Osteoblast (primary cell): ENCODE measurements around the gene NCOA6. TPM values are rescaled to one million over a fixed set of nuclear protein-coding genes. Genes with fewer than 3 reads are reported as not detected.
A peak's percentile ranks its signal among the peaks of the same experiment; 100 is the strongest.

ENCODE experiments used
- DNase-seq: peaks from one replicate; pipeline ENCODE4 v3.0.0; 2011; ENCODE audit warnings: low spot score, mixed read lengths; ENCODE audit not compliant: insufficient read length; ENCODE audit errors: missing footprints
- H2AFZ ChIP-seq: 2 replicates; pipeline ENCODE4 v1.6.0; 2011; ENCODE audit warnings: mild to moderate bottlenecking, low read length
- H3K27ac ChIP-seq: 2 replicates; pipeline ENCODE4 v1.5.1; 2011; ENCODE audit warnings: mild to moderate bottlenecking, low read depth, low read length, moderate library complexity
- H3K27me3 ChIP-seq: 2 replicates; pipeline ENCODE4 v1.6.0; 2012; ENCODE audit warnings: mild to moderate bottlenecking, control low read depth, inconsistent platforms, low read length, moderate library complexity; ENCODE audit not compliant: insufficient read depth
- H3K36me3 ChIP-seq: 2 replicates; pipeline ENCODE4 v1.5.1; 2011; ENCODE audit warnings: mild to moderate bottlenecking, low read length, control low read depth, moderate library complexity; ENCODE audit not compliant: insufficient read depth
- H3K4me1 ChIP-seq: 2 replicates; pipeline ENCODE4 v1.5.1; 2011; ENCODE audit warnings: mild to moderate bottlenecking, low read length, control low read depth, moderate library complexity; ENCODE audit not compliant: insufficient read depth
- H3K4me2 ChIP-seq: 2 replicates; pipeline ENCODE4 v1.6.0; 2011; ENCODE audit warnings: mild to moderate bottlenecking, low read length; ENCODE audit not compliant: insufficient read depth
- H3K4me3 ChIP-seq: fragments of 200-600 bp; sonication (generic); 3 replicates; pipeline ENCODE4 v1.5.1; 2012; ENCODE audit warnings: mild to moderate bottlenecking, low read length, inconsistent platforms; ENCODE audit not compliant: insufficient read depth
- H3K79me2 ChIP-seq: 2 replicates; pipeline ENCODE4 v1.6.0; 2012; ENCODE audit warnings: mild to moderate bottlenecking, low read length, control low read depth, inconsistent platforms; ENCODE audit not compliant: insufficient read depth
- H3K9me3 ChIP-seq: 2 replicates; pipeline ENCODE4 v1.5.1; 2011; ENCODE audit warnings: low read depth, low read length, control low read depth
- H4K20me1 ChIP-seq: 2 replicates; pipeline ENCODE4 v1.6.0; 2012; ENCODE audit warnings: mild to moderate bottlenecking, low read length, control low read depth; ENCODE audit not compliant: insufficient read depth
- CTCF ChIP-seq: IDR thresholded peaks from 2 replicates; pipeline ENCODE4 v1.5.1; 2011; ENCODE audit warnings: mild to moderate bottlenecking, low read depth, low read length, moderate library complexity; ENCODE audit errors: extremely low read depth
- total RNA-seq: library from RNA; depleted of rRNA; stranded (reverse); fragments of >200 nt; gene quantifications from 2 replicates; pipeline ENCODE4 v1.2.3, GENCODE V29; 2012

NCOA6 gene
- total RNA-seq, 1 donor, result 8.7 TPM

- peaks cover 80% of the 10 kb centered on the region for H4K20me1 ChIP-seq
- no peak overlapping the region for H3K4me3 ChIP-seq
- no peak for DNase-seq
- no peaks in the 10 kb centered on the region for H3K27me3 ChIP-seq
- no peak for TF ChIP-seq CTCF
- H3K36me3 ChIP-seq, result no peaks in the 10 kb centered on the region
- H3K79me2 ChIP-seq, result peaks cover 91% of the 10 kb centered on the region
- peaks cover 14% of the 10 kb centered on the region for H3K4me1 ChIP-seq
- H3K27ac ChIP-seq, result no peak overlapping the region
- no peak overlapping the region for H3K4me2 ChIP-seq
- no peak overlapping the region for H2AFZ ChIP-seq
- no peaks in the 10 kb centered on the region for H3K9me3 ChIP-seq
Measured at GRCh38 chr20:34820805-34821578, 4.5 kb downstream of the NCOA6 start.

- no peak for TF ChIP-seq CTCF
- Histone ChIP-seq H2AFZ (no peak overlapping the region), H3K36me3 (no peaks in the 10 kb centered on the region), H3K4me3 (no peak overlapping the region), H3K4me1 (peaks cover 3% of the 10 kb centered on the region), H3K79me2 (peaks cover 100% of the 10 kb centered on the region), H3K9me3 (no peaks in the 10 kb centered on the region), H3K27me3 (no peaks in the 10 kb centered on the region), H4K20me1 (peaks cover 74% of the 10 kb centered on the region), H3K4me2 (no peak overlapping the region), H3K27ac (no peak overlapping the region)
- no peak for DNase-seq
Measured at GRCh38 chr20:34817801-34818200, 7.7 kb downstream of the NCOA6 start.

GRCh38 chr20:34817072-34817471 is 8.4 kb downstream of the NCOA6 start:
- no peak overlapping the region for H2AFZ ChIP-seq
- no peak overlapping the region for H3K27ac ChIP-seq
- H3K36me3 ChIP-seq, result no peaks in the 10 kb centered on the region
- peaks cover 72% of the 10 kb centered on the region for H4K20me1 ChIP-seq
- H3K79me2 ChIP-seq, result peaks cover 100% of the 10 kb centered on the region
- H3K4me2 ChIP-seq, result no peak overlapping the region
- H3K9me3 ChIP-seq, result no peaks in the 10 kb centered on the region
- no peak overlapping the region for H3K4me3 ChIP-seq
- no peak for TF ChIP-seq CTCF
- H3K4me1 ChIP-seq, result peaks cover 3% of the 10 kb centered on the region
- H3K27me3 ChIP-seq, result no peaks in the 10 kb centered on the region
- DNase-seq, result peak; percentile 30

GRCh38 chr20:34815636-34816035 is 9.8 kb downstream of the NCOA6 start:
- Histone ChIP-seq H3K27ac (no peak overlapping the region), H4K20me1 (peaks cover 66% of the 10 kb centered on the region), H3K4me1 (peaks cover 3% of the 10 kb centered on the region), H2AFZ (no peak overlapping the region), H3K36me3 (no peaks in the 10 kb centered on the region), H3K79me2 (peaks cover 99% of the 10 kb centered on the region), H3K27me3 (no peaks in the 10 kb centered on the region), H3K4me2 (no peak overlapping the region), H3K9me3 (no peaks in the 10 kb centered on the region), H3K4me3 (no peak overlapping the region)
- TF ChIP-seq CTCF, result no peak
- DNase-seq, result peak; percentile 69
